Esophagus squamous epithelium (tissue), 5 donors: ENCODE results near the gene NAT8L. TPM values are rescaled to one million over a fixed set of nuclear protein-coding genes. Genes with fewer than 3 reads are reported as not detected.

Source experiments
- DNase-seq: peaks from one replicate; lab custom pipeline; 2025; lab: John Stamatoyannopoulos, UW
- H3K27ac ChIP-seq, 4 donors: fragments of 200-600 bp; sonication (generic); one replicate each; pipeline ENCODE4 v1.5.1; 2016 to 2019; ENCODE audit warnings: mild to moderate bottlenecking in 1 of 4
- H3K27me3 ChIP-seq, 4 donors: fragments of 200-600 bp; sonication (generic); 1 replicate in 3 of 4; 2 replicates in 1 of 4; pipeline versions ENCODE4 v1.5.1 to v1.6.0; 2017 to 2021; ENCODE audit warnings: antibody characterized with exemption in 1 of 4
- H3K36me3 ChIP-seq, 3 donors: fragments of 200-600 bp; sonication (generic); one replicate each; pipeline ENCODE4 v1.5.1; 2016 to 2019
- H3K4me1 ChIP-seq, 3 donors: fragments of 200-600 bp; sonication (generic); one replicate each; pipeline ENCODE4 v1.5.1; 2017 to 2019
- H3K4me3 ChIP-seq, 4 donors: fragments of 200-600 bp; sonication (generic); 1 replicate in 3 of 4; 2 replicates in 1 of 4; pipeline ENCODE4 v1.5.1; 2016 to 2019; ENCODE audit warnings: mild to moderate bottlenecking in 2 of 4, moderate library complexity in 1 of 4
- H3K9me3 ChIP-seq, 3 donors: fragments of 200-600 bp; sonication (generic); one replicate each; pipeline ENCODE4 v1.5.1; 2016 to 2019
- CTCF ChIP-seq, 6 experiments: fragments of 450-650 bp in 4 of 6; fragments of 200-600 bp in 2 of 6; sonication (generic) in 2 of 6; IDR thresholded peaks; one replicate each; pipeline ENCODE4 v1.5.1; 2016 to 2019; ENCODE audit warnings: antibody characterized with exemption in 6 of 6, mild to moderate bottlenecking in 4 of 6, moderate library complexity in 4 of 6
- POLR2A ChIP-seq, 4 donors: fragments of 450-650 bp; IDR thresholded peaks; one replicate each; pipeline ENCODE4 v1.6.1; 2017; ENCODE audit warnings: antibody characterized with exemption in 4 of 4, mild to moderate bottlenecking in 4 of 4, moderate library complexity in 3 of 4
- whole genome bisulfite sequencing, 2 donors: methylation state at CpG; one replicate each; pipeline ENCODE4 v1.1.5; 2018; 5-methylcytosine and 5-hydroxymethylcytosine counted together
- intact Hi-C: fragments of 100-400 bp; cut with DNase I; formaldehyde crosslinking; loops from one replicate; pipeline ENCODE4 v1.15.0; 2022
- total RNA-seq, 4 donors: library from RNA; depleted of rRNA; stranded (reverse); fragments of >200 nt; gene quantifications; one replicate each; pipeline ENCODE4 v1.1.0, GENCODE V29; 2016
- donor health status: DM: yes; HTN: yes; CAD: no.

The NAT8L gene
- total RNA-seq, 4 donors from 2014 or later: under 0.01 TPM; not detected in 3

GRCh38 chr4:2103843-2104547 is 44.9 kb downstream of the NAT8L start:
- no peaks in the 10 kb centered on the region for H3K4me1 ChIP-seq
- WGBS, 2 donors: 76 to 77% methylated on average over 2 of the region's 2 CpGs
- intact Hi-C loops: no loop called here

GRCh38 chr4:2104556-2105345 is 45.6 kb downstream of the NAT8L start:
- WGBS, 2 donors: 79 to 82% methylated on average over 9 of the region's 9 CpGs
- no peak overlapping the region for H3K27ac ChIP-seq
- peaks cover 0 to 29% (median 26%) of the 10 kb centered on the region in 3 donors for H3K9me3 ChIP-seq
- no peaks in the 10 kb centered on the region for H3K36me3 ChIP-seq
- H3K4me1 ChIP-seq: no peaks in the 10 kb centered on the region
- TF ChIP-seq CTCF (IDR thresholded peaks at IDR 0.05) (no peak), POLR2A (IDR thresholded peaks at IDR 0.05) (no peak)
- H3K27me3 ChIP-seq: no peaks in the 10 kb centered on the region
- intact Hi-C loops: no loop called here
- H3K4me3 ChIP-seq: no peak overlapping the region
- no peak for DNase-seq

More at GRCh38 chr4:2103843-2104547, 44.9 kb downstream of the NAT8L start:
- no peaks in the 10 kb centered on the region for H3K27me3 ChIP-seq
- DNase-seq: no peak
- TF ChIP-seq CTCF (IDR thresholded peaks at IDR 0.05) (no peak), POLR2A (IDR thresholded peaks at IDR 0.05) (no peak)
- peaks cover 0 to 29% (median 26%) of the 10 kb centered on the region in 3 donors for H3K9me3 ChIP-seq
- no peak overlapping the region for H3K27ac ChIP-seq
- no peaks in the 10 kb centered on the region for H3K36me3 ChIP-seq
- H3K4me3 ChIP-seq: no peak overlapping the region

GRCh38 chr4:2105559-2105958 is 46.4 kb downstream of the NAT8L start:
- H3K27me3 ChIP-seq: no peaks in the 10 kb centered on the region
- no peak overlapping the region for H3K27ac ChIP-seq
- WGBS, 2 donors: 93 to 94% methylated on average over 1 of the region's 1 CpG
- peaks cover 0 to 29% (median 26%) of the 10 kb centered on the region in 3 donors for H3K9me3 ChIP-seq
- no peak overlapping the region for H3K4me3 ChIP-seq
- DNase-seq: no peak
- H3K4me1 ChIP-seq: no peaks in the 10 kb centered on the region
- intact Hi-C loops: no loop called here
- no peaks in the 10 kb centered on the region for H3K36me3 ChIP-seq
- TF ChIP-seq POLR2A (IDR thresholded peaks at IDR 0.05): no peak
- TF ChIP-seq CTCF (IDR thresholded peaks at IDR 0.05): no peak

GRCh38 chr4:2116687-2117400 is 57.7 kb downstream of the NAT8L start:
- no peaks in the 10 kb centered on the region for H3K4me1 ChIP-seq
- H3K36me3 ChIP-seq: no peaks in the 10 kb centered on the region
- intact Hi-C loops: no loop called here
- WGBS, 2 donors: 76 to 77% methylated on average over 5 to 6 of the region's 6 CpGs
- no peaks in the 10 kb centered on the region for H3K27me3 ChIP-seq
- DNase-seq: no peak
- TF ChIP-seq CTCF (IDR thresholded peaks at IDR 0.05) (no peak), POLR2A (IDR thresholded peaks at IDR 0.05) (no peak)
- no peak overlapping the region for H3K27ac ChIP-seq
- H3K4me3 ChIP-seq: no peak overlapping the region
- no peaks in the 10 kb centered on the region for H3K9me3 ChIP-seq

Other genes with a start within 250 kb of the NAT8L start
- gene LETM1, start 203.2 kb upstream of the NAT8L start, total RNA-seq: 10 to 100 TPM; 40.6 to 85.6 (median 72.8) TPM
- gene NSD2, start 187.9 kb upstream of the NAT8L start, total RNA-seq: 10 to 100 TPM; 31.9 to 36.4 (median 34.5) TPM
- 10 to 100 TPM; 23.1 to 36.8 (median 25.0) TPM for gene NELFA, start 50.4 kb upstream of the NAT8L start, total RNA-seq
- 10 to 100 TPM in 3 of 4 donors, 1 to 10 TPM in 1; 8.9 to 13.0 (median 10.7) TPM for gene HAUS3, start 182.8 kb downstream of the NAT8L start, total RNA-seq
- 1 to 10 TPM in 3 of 4 donors, under 1 TPM in 1; 0.19 to 1.5 (median 1.2) TPM for gene POLN, start 182.8 kb downstream of the NAT8L start, total RNA-seq
- gene MXD4, start 202.8 kb downstream of the NAT8L start, total RNA-seq: 10 to 100 TPM; 12.9 to 32.2 (median 27.8) TPM